ENCODE results near the gene GNG4.

DNA sequence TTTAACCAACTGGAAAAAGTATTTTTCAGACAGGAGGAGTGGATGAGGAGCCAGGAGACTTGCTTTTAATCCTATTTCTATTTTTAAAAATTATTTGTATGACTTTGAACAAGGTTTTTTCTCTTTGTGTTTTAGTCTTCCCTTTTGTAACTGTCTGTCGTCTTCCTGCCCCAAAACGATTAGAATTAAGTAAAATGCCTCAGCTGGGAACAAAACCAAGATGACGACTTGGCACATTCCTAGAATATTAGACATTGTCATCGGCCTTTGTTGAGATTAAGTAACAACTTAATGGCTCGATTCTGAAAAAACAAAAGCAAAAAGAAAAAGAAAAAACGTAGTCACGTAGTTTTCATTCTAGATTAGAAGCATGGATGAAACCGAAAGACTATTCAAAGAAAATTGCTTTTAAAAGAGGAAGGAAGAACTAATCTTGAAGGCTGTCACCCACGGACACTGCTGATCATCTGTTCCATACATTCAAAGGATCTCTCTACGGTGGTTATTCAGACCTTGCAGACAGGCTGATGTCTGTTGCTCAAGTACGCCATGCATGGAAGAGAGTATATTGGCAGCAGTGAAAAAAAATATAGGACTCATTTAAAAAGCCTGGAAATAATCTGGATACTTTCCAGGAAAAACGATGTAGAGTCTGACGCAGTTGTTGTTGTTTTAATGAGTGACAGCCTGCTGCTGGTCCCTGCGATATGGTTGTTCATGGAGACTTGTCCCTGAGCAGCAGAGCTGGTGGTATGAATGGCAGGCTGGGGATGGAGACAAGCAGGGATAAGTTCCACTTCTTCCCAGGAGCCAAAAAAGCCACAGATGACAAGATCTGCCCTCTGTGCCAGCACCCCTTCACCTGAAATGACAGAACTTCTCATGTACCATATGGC, 16.8 kb downstream of the GNG4 start:
- TF ChIP-seq, protein P1, sequence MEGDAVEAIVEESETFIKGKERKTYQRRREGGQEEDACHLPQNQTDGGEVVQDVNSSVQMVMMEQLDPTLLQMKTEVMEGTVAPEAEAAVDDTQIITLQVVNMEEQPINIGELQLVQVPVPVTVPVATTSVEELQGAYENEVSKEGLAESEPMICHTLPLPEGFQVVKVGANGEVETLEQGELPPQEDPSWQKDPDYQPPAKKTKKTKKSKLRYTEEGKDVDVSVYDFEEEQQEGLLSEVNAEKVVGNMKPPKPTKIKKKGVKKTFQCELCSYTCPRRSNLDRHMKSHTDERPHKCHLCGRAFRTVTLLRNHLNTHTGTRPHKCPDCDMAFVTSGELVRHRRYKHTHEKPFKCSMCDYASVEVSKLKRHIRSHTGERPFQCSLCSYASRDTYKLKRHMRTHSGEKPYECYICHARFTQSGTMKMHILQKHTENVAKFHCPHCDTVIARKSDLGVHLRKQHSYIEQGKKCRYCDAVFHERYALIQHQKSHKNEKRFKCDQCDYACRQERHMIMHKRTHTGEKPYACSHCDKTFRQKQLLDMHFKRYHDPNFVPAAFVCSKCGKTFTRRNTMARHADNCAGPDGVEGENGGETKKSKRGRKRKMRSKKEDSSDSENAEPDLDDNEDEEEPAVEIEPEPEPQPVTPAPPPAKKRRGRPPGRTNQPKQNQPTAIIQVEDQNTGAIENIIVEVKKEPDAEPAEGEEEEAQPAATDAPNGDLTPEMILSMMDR (IDR thresholded peaks at IDR 0.05), result no peak
- no peak for TF ChIP-seq POLR2A (IDR thresholded peaks at IDR 0.05)
